Jurkat, Clone E6-1 (cell line): ENCODE measurements around the gene MPL.
"Not testable (repeated sequence)": the region's sequence is repeated elsewhere in the genome, so short reads cannot be mapped to it uniquely, and the experiment has no call there.

Experiments used
- DNase-seq: peaks from one replicate; pipeline ENCODE4 v3.0.0-alpha.2; 2011; ENCODE audit warnings: low read depth, low spot score
- H3K4me3 ChIP-seq: 2 replicates; pipeline ENCODE4 v1.5.1; 2011; ENCODE audit warnings: mild to moderate bottlenecking, low read length, control low read depth, moderate library complexity

MPL gene

DNA sequence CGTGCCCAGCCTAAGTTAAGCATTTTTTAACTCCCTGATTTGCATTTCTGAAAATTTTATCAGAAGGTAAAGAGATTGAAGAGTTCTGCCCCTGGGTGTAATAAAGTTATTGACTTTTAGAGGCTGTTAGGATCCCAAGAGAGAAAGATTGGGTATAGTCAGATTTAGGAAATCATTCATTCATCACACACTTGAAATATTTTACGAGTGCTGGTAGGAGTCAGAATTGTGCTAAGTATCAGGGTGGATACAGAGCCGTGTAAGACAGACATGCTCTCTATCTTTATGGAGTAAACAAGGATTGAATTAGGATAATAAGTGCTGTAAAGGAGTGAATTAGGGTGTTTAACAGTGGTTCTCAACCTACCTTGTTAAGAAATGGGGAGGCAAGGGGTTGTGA lies 55.1 kb downstream of the MPL start:
- no peak overlapping the region for H3K4me3 ChIP-seq
- no peak for DNase-seq

DNA sequence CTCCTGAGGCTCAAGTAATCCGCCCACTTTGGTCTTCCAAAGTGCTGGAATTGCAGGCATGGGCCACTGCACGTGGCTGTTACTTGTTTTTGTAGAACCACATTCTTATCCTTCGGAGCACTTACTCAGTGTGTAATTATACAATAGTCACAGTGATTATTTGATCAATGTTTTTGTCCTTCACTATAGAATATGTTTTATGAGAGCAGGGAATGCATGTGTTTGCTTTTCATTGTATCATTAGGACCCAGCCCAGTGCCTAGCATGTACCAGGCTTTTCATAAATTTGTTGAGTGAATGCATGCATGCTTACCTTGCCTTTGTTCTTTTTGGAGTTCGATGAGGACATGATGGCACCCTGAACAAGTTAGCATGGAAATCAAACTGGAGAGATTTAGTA lies 57.9 kb downstream of the MPL start:
- H3K4me3 ChIP-seq, result no peak overlapping the region
- DNase-seq, result no peak

DNA sequence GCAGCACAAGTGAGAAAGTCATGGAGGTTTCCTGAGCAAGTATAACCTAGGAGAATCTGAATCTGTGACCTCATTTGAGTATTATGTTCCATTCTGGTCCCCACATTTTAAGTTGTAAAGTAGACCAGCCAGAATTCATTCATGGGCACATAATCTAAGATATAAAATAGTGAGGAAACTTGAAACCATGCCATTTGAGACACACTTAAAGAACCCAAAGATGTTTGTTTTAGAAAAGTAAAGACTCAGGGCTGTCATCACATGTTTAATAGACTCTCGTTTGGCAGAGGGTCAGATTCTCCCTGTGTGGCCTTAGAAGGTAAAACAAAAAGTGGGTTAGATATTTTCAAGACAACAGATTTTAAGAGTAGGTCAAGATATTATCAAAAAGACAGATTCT lies 58.4 kb downstream of the MPL start:
- H3K4me3 ChIP-seq, result no peak overlapping the region
- DNase-seq, result no peak

DNA sequence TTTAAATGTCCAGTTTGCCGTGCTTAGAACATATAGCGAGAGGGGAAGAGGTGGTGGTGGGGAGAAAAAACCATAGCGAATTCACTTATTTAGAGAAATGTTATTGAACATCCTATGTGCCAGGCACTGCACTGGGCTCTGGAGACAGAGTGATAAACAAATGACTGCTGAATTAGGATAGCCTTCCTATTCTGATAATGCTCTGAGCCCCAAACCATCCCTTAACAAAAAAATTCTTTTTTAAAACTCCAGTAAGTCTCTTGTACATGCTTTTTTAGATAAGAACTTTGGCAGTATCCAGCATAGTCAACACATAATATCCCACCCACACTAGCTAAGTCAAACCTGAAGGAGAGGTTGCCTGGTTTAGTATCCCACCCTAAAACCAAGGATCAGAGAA lies 60.6 kb downstream of the MPL start:
- no peak for DNase-seq
- no peak overlapping the region for H3K4me3 ChIP-seq

DNA sequence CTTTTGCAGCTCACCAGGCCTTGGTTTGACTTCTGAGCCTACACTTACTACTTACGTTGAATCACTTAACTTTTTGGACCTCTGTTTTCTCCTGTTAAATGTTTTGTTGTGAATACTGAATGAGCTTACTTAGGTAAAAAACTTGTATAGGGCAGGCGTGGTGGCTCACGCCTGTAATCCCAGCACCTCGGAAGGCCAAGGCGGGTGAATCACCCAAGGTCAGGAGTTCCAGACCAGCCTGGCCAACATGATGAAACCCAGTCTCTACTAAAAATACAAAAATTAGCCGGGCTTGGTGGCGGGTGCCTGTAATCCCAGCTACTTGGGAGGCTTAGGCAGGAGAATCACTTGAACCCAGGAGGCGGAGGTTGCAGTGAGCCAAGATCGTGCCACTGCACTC lies 62.8 kb downstream of the MPL start:
- not testable (repeated sequence) for H3K4me3 ChIP-seq, DNase-seq

DNA sequence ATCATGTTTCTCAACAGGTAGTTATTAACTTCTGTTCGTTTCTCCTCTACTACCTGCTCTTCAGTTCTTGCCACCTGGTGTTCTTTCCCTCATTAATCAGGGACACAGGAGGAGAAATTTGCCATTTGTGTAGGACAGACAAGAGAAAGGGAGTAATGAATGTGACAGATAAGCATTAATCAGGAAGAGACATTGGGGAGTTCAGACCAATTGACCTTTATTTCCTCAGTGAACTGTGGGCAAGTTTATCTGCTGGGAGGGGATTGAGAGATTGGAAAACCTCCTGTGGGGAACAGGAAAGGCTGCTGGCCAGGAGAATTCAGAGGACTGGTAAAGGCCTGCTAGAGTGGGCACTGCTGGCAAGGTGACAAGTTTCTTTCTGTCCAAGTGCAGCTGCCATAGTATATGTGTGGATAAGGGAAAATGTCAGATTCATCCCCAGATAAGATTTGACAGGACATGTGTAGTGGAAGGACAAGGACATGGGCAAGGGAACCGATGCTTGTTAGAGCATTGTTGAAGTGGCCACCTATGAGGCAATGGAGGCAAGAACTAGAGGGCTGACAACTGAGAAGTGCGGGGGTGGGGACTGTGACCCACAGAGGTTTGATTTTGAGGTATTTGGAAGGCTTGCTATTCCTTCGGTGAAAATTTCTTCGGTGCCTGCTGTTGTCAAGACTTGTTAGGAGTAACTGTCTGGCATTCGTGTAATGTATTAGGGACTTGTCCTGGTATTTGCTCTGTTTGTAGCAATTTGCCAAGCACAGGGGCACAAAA lies 64.7 kb downstream of the MPL start:
- no peak overlapping the region for H3K4me3 ChIP-seq
- no peak for DNase-seq
